ENCODE data around the gene DRC7.

Gene DRC7

DNA sequence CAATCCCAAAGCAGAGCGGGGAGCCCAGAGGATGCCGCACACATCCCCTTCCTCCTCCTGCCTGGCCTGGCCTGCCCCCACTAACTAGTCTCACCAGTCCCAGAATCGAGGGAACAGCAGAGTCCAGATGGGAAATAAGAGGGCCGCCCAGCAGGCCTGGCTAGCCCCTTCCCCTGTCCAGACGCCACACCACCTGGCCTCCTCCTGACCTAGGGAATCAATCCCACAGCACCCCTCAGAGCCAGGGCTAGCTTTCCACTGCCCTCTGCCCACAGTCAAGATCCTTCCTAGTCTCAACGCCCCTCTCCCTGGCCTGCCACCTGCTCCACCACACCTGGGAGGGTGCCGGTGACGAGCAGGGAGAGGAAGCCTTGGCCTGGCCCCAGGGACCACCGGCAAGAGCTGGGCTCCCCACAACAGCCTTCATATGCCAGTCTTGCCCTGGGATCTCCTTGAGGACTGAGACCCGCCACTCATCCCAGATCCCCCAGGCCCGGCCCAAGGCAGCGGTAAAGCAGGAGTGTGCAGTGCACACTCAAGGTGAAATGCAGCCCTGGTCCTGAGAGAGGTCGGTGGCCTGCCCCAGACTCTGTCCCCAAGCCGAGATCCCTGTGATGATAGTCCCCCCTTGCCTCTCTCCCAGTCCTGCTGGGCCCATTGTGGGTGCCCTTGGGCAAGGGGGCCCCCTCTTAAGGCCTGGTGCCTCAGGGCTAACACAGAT, 68.8 kb downstream of the DRC7 start:
- H3K4me1 ChIP-seq (ENCODE audit: low read length), result no peaks in the 10 kb centered on the region
- H3K9ac ChIP-seq (ENCODE audit: low read length), result no peak overlapping the region
- H3K9me3 ChIP-seq (ENCODE audit: insufficient read depth, low read length), result no peaks in the 10 kb centered on the region
- H3K27me3 ChIP-seq (ENCODE audit: low read depth, low read length), result no peaks in the 10 kb centered on the region
- no peaks in the 10 kb centered on the region for H3K79me2 ChIP-seq (ENCODE audit: low read length)
- no peaks in the 10 kb centered on the region for H3K36me3 ChIP-seq (replicated peaks; ENCODE audit: low read depth, low read length)
- H3K27ac ChIP-seq (ENCODE audit: low read length), result no peak overlapping the region
- H2AFZ ChIP-seq (ENCODE audit: low read depth, low read length), result no peak overlapping the region
- no peak for TF ChIP-seq EZH2phosphoT487 (IDR thresholded peaks at IDR 0.05; ENCODE audit: low read depth)
- TF ChIP-seq, protein P1, sequence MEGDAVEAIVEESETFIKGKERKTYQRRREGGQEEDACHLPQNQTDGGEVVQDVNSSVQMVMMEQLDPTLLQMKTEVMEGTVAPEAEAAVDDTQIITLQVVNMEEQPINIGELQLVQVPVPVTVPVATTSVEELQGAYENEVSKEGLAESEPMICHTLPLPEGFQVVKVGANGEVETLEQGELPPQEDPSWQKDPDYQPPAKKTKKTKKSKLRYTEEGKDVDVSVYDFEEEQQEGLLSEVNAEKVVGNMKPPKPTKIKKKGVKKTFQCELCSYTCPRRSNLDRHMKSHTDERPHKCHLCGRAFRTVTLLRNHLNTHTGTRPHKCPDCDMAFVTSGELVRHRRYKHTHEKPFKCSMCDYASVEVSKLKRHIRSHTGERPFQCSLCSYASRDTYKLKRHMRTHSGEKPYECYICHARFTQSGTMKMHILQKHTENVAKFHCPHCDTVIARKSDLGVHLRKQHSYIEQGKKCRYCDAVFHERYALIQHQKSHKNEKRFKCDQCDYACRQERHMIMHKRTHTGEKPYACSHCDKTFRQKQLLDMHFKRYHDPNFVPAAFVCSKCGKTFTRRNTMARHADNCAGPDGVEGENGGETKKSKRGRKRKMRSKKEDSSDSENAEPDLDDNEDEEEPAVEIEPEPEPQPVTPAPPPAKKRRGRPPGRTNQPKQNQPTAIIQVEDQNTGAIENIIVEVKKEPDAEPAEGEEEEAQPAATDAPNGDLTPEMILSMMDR (IDR thresholded peaks at IDR 0.05; ENCODE audit: low read depth, low read length), result no peak
- no peaks in the 10 kb centered on the region for H4K20me1 ChIP-seq (ENCODE audit: insufficient read depth, low read length)
- no peak overlapping the region for H3K4me3 ChIP-seq (ENCODE audit: low read length)
- no peak overlapping the region for H3K4me2 ChIP-seq (ENCODE audit: low read length)

DNA sequence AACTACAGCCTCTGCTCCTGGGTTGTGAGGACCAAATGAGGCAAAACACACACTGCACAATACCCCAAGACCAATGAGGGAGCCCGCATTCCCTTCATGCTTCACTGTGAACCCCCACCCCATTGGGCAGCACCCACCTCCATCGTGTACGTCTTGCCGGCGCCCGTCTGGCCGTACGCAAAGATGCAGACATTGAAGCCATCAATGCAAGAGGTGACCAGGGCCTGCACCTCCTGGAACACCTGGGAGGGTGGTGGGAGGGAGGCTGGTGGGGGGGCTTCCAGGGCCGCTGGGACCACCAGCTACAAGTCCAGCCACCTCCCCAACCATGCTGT, 69.4 kb downstream of the DRC7 start:
- no peaks in the 10 kb centered on the region for H3K9me3 ChIP-seq (ENCODE audit: insufficient read depth, low read length)
- no peaks in the 10 kb centered on the region for H4K20me1 ChIP-seq (ENCODE audit: insufficient read depth, low read length)
- H3K4me2 ChIP-seq (ENCODE audit: low read length), result no peak overlapping the region
- no peak overlapping the region for H3K9ac ChIP-seq (ENCODE audit: low read length)
- H3K27ac ChIP-seq (ENCODE audit: low read length), result no peak overlapping the region
- no peak overlapping the region for H3K4me3 ChIP-seq (ENCODE audit: low read length)
- H3K27me3 ChIP-seq (ENCODE audit: low read depth, low read length), result no peaks in the 10 kb centered on the region
- no peaks in the 10 kb centered on the region for H3K79me2 ChIP-seq (ENCODE audit: low read length)
- no peak for TF ChIP-seq EZH2phosphoT487 (IDR thresholded peaks at IDR 0.05; ENCODE audit: low read depth)
- TF ChIP-seq, protein P1 (IDR thresholded peaks at IDR 0.05; ENCODE audit: low read depth, low read length), result no peak
- no peaks in the 10 kb centered on the region for H3K4me1 ChIP-seq (ENCODE audit: low read length)
- no peak overlapping the region for H2AFZ ChIP-seq (ENCODE audit: low read depth, low read length)
- H3K36me3 ChIP-seq (replicated peaks; ENCODE audit: low read depth, low read length), result no peaks in the 10 kb centered on the region

DNA sequence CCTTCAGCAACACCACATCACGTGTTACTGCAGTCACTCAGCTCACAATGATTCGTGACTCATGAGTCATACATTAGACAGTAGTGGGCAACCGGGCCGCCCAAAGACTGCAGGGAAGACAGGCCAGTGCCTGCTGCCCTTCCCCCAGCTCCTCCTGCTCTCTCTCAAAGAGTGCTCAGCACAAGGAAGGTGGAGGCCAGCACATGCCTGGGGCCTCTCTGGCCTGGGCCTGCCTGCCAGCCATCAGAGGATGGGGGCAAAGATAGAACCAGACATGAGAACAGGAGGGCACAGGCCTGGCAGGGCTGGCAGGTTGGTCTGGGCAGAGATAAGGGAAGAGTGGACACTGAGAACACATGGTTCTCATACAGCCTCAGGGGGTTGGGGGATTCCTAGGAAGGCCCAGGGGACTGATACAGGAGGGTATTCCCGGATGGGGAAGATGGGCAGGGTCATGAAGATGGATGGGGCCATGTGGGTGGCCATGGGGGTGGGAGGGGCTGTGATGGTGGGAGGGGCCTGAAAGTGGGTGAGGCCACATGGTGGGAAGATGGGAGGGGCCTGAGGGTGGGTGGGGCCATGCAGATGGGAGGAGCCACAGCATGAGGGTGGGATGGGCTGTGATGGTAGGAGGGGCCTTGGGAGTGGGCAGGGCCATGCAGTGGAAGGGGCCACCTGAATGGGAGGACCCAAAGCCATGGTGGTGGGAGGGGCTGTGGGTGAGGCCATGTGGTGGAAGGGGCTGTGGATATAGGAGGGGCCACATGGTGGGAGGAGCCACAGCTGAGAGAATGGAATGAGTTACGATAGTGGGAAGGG, 69.9 kb downstream of the DRC7 start:
- H3K9ac ChIP-seq (ENCODE audit: low read length), result no peak overlapping the region
- no peaks in the 10 kb centered on the region for H3K36me3 ChIP-seq (replicated peaks; ENCODE audit: low read depth, low read length)

More for the DNA sequence above, 69.9 kb downstream of the DRC7 start:
- H3K4me2 ChIP-seq (ENCODE audit: low read length), result no peak overlapping the region
- H3K4me1 ChIP-seq (ENCODE audit: low read length), result no peaks in the 10 kb centered on the region
- H3K79me2 ChIP-seq (ENCODE audit: low read length), result no peaks in the 10 kb centered on the region
- no peaks in the 10 kb centered on the region for H4K20me1 ChIP-seq (ENCODE audit: insufficient read depth, low read length)
- H3K4me3 ChIP-seq (ENCODE audit: low read length), result no peak overlapping the region
- no peak overlapping the region for H2AFZ ChIP-seq (ENCODE audit: low read depth, low read length)
- H3K27ac ChIP-seq (ENCODE audit: low read length), result no peak overlapping the region
- H3K9me3 ChIP-seq (ENCODE audit: insufficient read depth, low read length), result no peaks in the 10 kb centered on the region
- no peak for TF ChIP-seq EZH2phosphoT487 (IDR thresholded peaks at IDR 0.05; ENCODE audit: low read depth)
- TF ChIP-seq, protein P1 (IDR thresholded peaks at IDR 0.05; ENCODE audit: low read depth, low read length), result no peak
- no peaks in the 10 kb centered on the region for H3K27me3 ChIP-seq (ENCODE audit: low read depth, low read length)

Data from OCI-LY3 (cell line).